ENCODE results near the gene XIRP1.
"Not testable (repeated sequence)": the region's sequence is repeated elsewhere in the genome, so short reads cannot be mapped to it uniquely, and the experiment has no call there.

XIRP1 gene

DNA sequence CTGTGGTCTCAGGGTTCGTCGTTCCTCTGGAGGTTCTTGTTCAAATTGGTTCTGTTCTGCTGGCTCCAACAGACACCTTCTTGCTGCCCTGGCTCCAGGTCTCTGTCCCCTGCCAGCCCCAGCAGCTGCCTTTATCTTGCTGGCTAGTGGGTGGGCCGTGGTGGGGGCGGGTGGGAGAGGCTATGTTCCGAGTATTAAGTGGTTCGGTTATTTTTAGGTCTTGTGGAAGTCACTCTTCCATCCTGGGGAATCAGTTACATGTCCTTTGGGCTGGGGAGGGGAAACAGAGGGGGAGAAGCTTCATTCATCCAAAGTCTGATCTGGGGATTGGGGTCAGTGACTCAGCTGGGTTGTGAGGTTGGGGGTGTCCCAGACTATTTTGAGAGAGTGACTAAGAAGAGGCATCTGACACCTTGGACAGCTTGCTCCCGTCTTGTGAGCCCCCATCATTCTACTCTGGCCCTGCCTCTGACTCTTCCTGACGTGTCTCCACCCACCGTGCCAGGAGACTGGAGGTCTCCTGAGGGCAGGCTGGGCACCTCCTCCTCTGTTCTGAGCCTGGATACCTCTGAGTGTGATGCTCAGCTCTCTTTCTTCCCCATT lies at the start of gene XIRP1:
Gene XIRP1, minus strand, starts transcription at position 106 of the 603 bp plus-strand sequence. CDS start 3,150 bp downstream, outside the sequence.
- no peak for DNase-seq

DNA sequence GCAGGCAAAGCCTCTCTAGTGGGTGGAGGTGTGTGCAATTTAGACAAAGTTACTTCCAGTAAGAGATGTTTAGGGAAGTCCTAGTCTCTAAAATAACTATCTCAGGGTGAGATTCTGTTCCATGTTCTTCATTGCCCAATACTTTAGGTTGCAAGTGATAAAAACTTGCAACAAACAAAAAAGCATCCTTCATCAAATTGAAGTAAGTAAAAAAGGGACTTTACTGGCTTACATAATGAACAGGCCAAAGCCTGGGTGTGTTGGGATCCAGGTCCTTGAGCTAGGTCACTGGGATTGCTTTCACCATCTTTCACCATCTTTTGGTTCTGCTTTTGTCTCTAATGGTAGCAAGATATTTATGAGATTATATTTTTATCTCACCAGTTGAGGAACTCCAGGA lies 49.2 kb upstream of the XIRP1 start:
- DNase-seq, result no peak

DNA sequence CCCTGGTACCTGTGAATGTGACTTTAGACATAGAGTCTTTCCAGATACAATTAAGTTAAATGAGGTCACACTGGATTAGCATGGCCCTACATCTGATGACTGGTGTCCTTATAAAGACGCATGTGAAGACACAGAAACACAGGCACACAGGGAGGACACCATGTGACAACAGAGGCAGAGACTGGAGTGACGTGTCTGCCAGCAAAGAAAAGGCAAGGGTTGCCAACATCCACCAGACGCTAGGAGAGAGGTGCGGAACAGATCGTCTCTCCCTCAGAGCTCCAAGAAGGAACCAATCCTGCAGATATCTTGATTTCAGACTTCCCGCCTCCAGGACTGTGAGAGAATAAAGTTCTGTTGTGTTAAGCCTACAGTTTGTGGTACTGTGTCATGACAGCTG lies 44.6 kb upstream of the XIRP1 start:
- DNase-seq, result no peak

- DNase-seq, result no peak
Measured at GRCh38 chr3:39234651-39235050, 42.3 kb upstream of the XIRP1 start.

- no peak for DNase-seq
Measured at GRCh38 chr3:39232859-39233258, 40.5 kb upstream of the XIRP1 start.

DNA sequence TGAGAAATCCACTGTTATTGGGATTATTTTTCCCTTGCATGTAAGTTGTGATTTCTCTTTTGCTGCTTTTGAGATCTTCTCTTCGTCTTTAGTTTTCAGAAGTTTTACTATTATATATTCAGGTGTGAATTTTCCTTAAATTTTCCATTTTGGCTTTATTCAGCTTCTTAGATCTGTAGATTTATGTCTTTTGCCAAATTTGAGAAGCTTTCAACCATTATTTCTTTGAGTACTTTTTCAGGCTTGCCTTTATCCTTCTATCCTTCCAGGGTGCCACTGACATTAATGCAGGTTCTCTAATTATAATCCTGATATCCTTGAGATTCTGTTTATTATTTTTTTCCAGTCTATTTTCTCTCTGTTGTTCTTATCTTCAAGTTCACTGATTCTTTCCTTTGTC lies 38.1 kb upstream of the XIRP1 start:
- DNase-seq, result no peak

DNA sequence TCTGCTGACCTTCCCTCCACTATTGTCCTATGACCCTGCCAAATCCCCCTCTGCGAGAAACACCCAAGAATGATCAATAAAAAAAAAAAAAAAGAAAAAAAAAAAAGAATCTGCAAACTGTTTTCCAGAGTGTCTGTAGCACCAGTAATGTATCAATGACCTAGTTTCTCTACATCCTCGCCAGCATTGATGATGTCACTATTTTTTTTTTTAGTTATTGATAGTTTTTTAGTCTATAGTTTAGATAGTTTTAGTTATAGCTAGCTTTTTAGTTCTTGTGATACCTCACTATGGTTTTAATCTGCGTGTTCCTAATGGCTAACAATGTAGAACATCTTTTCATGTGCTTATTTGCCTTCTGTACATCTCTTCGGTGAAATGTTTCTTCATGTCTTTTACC lies 36.1 kb upstream of the XIRP1 start:
- no peak for DNase-seq

DNA sequence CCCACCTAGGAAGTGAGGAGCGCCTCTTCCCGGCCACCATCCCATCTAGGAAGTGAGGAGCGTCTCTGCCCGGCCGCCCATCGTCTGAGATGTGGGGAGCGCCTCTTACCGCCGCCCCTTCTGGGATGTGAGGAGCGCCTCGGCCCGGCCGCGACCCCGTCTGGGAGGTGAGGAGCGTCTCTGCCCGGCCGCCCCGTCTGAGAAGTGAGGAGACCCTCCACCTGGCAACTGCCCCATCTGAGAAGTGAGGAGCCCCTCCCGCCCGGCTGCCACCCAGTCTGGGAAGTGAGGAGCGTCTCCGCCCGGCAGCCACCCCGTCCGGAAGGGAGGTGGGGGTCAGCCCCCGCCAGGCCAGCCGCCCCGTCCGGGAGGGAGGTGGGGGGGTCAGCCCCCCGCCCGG lies 35.2 kb upstream of the XIRP1 start:
- not testable (repeated sequence) for DNase-seq

DNA sequence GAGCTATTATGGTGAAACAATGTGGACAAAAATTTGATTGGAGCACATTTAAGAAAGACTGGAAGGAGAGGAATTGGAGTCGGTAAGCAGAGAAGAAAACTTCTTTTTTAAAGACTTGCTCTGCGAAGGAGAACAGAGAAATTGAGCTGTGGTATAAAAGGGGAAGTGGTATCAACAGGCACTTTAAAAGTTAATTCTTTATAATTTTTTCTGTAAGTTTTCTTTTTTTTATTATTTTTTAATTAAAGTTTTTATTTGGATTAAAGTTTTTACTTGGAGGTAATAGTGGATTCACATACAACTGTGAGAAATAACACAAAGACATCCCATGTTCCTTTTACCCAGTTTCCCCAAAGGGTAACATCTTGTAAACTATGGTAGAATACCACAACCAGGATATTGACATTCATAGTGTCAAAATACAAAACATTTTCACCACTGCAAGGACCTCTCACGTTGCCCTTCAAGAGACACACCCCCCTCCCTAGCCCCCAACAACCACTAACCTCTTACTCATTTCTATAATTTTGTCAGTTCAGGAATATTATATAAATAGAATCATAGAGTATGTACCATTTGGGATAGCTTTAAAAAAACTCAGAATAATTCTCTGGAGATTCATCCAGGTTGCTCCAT lies 33.8 kb upstream of the XIRP1 start:
- no peak for DNase-seq

GRCh38 chr3:39224288-39224687 lies 31.9 kb upstream of the XIRP1 start:
- no peak for DNase-seq

- no peak for DNase-seq
Measured at GRCh38 chr3:39222939-39223338, 30.5 kb upstream of the XIRP1 start.

- DNase-seq, result no peak
Measured at GRCh38 chr3:39222462-39222861, 30.1 kb upstream of the XIRP1 start.

DNA sequence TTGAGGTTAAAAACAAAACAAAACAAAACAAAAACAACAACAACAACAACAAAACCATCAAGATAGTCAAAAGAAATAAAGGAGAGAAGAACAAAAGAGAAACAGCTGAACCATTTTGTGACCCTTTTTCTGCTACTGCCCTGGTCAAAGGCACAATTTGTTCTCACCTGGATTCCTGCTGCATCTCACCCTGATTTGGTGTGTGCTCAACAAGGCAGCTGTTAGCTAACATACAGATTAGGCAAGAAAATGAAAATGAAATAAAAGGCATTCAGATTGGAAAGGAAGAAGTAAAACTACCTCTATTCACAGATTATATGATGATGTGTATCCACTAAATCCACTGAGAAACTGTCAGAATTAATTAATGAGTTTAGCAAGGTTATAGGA lies 28.7 kb upstream of the XIRP1 start:
- no peak for DNase-seq

DNA sequence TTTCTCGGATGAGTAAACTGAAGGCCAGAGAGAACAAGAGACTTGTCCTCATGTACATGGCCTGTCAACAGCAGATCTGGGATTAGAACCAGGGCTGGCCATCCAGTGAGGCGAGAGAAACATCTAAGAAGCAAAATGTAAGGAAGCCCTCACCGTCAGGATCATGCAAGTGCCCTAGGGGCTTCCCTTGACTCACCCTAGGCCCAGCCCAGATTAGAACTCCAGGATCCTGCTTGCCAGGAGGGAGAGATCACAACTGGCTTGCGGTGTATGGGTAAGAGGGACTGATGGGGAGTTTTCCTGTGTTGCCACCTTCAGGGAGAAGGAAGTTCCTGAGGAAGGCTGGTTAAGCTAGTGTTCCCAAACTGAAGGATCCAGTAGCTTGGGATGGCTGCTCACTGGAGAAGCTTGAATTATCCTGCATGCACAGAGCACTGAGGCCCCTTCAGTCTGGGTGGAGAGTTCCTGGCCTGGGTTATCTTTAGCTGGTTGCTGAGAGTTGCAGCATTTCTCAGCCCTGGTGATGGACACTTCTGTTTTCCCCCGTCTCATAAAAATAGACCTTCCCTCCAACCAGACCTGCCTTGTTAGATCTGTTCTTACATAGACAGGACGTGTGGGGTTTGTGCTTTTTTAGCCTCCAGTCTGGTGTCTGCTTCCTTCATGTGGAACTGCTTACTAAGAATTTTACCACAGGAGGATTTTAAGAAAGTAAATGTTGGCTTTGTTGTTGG lies 28.2 kb upstream of the XIRP1 start:
- DNase-seq, result no peak

- DNase-seq, result no peak
Measured at GRCh38 chr3:39219702-39220101, 27.3 kb upstream of the XIRP1 start.

- no peak for DNase-seq
Measured at GRCh38 chr3:39216176-39216790, 23.9 kb upstream of the XIRP1 start.

DNA sequence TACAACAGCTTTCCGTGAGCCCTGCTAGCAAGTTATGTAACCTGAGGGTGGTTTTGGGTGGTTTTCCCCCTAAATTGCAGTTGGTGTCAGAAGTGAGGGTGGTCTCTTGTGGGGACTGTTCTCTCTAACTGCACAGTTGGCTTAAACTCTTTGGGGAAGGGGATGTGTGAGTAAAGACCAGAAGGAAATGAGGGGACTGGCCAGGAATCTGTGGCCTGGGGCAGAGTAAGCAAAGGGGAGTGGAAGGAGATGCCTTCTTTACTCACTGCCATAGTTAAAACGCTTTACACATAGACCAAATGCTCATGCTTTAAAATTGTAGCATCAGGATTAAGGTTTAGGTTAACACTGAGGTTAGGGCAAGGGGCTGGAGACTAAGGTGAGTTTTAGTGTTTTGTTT lies 21.2 kb upstream of the XIRP1 start:
- DNase-seq, result no peak

GRCh38 chr3:39212665-39213064 lies 20.3 kb upstream of the XIRP1 start:
- DNase-seq, result no peak

GRCh38 chr3:39211332-39212130 lies 19.1 kb upstream of the XIRP1 start:
- no peak for DNase-seq

DNA sequence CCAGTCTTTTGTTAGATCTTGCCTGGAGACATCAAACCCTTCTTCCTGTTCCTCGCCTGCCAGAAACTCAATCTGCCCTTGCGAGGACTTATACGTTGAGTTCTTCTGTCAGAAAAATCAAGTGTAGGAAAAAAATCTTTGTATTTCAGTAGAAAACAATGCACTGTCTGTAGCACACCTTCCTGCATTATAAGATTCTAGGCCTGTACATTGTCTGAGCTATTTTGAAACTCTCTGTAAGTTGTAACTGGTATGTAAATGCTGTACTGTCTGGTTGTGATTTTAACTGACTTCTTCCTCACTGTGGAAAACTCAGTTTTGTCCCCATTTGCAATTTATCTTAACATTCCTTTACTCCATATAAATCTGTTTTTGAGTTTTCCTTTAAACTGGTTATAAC lies 17.7 kb upstream of the XIRP1 start:
- DNase-seq, result no peak

DNA sequence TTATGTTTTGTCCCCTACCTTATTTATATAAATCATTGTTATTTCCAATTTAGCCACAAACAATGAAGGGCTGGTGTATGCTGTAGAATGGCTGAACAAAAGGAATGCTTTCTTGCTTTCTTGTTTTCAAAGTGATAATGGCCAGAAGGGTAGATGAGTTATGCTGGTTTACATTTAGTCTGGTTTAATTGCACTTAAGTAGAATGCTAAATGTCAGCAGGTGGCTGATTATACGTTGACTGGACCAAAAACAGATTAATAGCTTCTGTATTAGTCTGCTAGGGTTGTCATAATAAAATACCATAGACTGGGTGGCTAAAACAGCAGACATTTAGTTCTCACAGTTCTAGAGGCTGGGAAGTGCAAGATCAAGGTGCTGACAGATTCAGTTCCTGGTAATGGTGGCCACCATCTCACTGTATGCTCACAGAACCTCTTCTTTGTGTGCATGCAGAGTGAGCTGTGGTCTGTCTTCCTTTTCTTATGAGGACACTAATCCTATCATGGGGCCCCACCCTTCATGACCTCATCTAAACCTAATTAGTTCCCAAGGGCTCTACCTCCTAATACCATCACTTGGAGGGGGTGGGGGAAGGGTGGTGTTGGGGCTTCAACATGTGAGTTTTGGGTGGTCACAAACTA lies 17.1 kb upstream of the XIRP1 start:
- DNase-seq, result no peak

DNA sequence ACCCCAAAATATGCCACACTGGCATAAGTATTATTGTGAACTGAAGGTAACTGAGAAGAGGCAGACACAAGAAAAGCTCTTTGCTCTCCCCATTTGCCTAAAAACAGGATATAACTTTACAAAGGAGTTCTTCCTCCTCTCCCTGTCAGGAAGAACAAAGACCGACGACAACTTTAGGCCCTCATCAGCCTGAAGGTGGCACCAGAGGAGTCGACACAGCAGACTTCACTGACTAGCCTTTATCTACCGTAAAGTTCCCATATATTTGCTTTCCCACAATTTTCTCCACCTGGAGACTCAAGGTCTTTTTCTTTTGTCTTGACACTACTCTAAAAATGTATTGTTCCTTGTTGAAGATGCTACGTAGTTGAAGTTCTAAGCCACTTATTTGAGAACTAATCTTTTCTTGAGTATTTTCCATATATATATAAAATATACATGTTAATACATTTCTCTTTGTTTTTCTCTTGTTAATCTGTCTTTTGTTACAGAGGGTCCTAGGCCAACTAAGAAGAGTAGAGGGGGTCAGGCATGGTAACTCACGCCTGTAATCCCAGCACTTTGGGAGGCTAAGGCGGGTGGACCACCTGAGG lies 16.2 kb upstream of the XIRP1 start:
- DNase-seq, result no peak
